Ishikawa (cell line): ENCODE results near the gene MYO5B.

Source experiments
- NFIC ChIP-seq: IDR thresholded peaks from 2 replicates; pipeline ENCODE4 v1.6.1; 2012
- TCF12 ChIP-seq: IDR thresholded peaks from 2 replicates; pipeline ENCODE4 v1.6.1; 2012; ENCODE audit warnings: low read depth
- TF ChIP-seq, protein P1 (sequence below): IDR thresholded peaks from 2 replicates; pipeline ENCODE4 v1.6.1; 2012; ENCODE audit warnings: low read depth, mild to moderate bottlenecking
- TF ChIP-seq, protein P2 (sequence below): IDR thresholded peaks from 2 replicates; pipeline ENCODE4 v1.6.1; 2012

GRCh38 chr18:50192995-50193795, 1.8 kb downstream of the MYO5B start:
- TF ChIP-seq TCF12: no peak
- TF ChIP-seq, protein P1, sequence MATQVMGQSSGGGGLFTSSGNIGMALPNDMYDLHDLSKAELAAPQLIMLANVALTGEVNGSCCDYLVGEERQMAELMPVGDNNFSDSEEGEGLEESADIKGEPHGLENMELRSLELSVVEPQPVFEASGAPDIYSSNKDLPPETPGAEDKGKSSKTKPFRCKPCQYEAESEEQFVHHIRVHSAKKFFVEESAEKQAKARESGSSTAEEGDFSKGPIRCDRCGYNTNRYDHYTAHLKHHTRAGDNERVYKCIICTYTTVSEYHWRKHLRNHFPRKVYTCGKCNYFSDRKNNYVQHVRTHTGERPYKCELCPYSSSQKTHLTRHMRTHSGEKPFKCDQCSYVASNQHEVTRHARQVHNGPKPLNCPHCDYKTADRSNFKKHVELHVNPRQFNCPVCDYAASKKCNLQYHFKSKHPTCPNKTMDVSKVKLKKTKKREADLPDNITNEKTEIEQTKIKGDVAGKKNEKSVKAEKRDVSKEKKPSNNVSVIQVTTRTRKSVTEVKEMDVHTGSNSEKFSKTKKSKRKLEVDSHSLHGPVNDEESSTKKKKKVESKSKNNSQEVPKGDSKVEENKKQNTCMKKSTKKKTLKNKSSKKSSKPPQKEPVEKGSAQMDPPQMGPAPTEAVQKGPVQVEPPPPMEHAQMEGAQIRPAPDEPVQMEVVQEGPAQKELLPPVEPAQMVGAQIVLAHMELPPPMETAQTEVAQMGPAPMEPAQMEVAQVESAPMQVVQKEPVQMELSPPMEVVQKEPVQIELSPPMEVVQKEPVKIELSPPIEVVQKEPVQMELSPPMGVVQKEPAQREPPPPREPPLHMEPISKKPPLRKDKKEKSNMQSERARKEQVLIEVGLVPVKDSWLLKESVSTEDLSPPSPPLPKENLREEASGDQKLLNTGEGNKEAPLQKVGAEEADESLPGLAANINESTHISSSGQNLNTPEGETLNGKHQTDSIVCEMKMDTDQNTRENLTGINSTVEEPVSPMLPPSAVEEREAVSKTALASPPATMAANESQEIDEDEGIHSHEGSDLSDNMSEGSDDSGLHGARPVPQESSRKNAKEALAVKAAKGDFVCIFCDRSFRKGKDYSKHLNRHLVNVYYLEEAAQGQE: no peak
- TF ChIP-seq NFIC: no peak
- TF ChIP-seq, protein P2, sequence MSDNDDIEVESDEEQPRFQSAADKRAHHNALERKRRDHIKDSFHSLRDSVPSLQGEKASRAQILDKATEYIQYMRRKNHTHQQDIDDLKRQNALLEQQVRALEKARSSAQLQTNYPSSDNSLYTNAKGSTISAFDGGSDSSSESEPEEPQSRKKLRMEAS: no peak
